HG03432 (cell line): ENCODE results near the gene MED4.

ENCODE experiments used
- ATAC-seq: cut with Tn5 transposase; IDR thresholded peaks from one replicate; pipeline ENCODE4 v1.9.1; 2021; ENCODE audit warnings: mild to moderate bottlenecking, moderate library complexity; ENCODE audit not compliant: unreplicated experiment

Gene MED4

DNA sequence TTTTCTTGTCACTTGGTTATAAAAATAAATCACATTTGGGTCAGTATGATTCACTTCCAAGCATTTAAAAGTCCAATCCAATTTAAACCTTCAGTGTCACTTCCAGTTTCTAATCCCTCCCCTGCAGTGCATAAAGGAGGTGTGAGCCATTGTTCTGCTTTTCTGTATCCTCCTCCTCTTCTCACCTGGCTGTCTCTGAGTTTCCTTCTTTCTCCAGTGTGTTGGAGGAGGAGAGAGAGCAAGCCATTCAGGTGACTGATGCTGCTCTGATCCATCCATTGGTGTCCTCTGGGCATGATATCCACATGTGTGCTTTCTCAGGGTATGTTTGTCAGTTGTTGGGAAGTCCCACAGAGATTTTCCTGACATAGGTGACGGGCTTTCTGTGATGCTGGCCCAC lies 56.1 kb downstream of the MED4 start:
- no peak for ATAC-seq

DNA sequence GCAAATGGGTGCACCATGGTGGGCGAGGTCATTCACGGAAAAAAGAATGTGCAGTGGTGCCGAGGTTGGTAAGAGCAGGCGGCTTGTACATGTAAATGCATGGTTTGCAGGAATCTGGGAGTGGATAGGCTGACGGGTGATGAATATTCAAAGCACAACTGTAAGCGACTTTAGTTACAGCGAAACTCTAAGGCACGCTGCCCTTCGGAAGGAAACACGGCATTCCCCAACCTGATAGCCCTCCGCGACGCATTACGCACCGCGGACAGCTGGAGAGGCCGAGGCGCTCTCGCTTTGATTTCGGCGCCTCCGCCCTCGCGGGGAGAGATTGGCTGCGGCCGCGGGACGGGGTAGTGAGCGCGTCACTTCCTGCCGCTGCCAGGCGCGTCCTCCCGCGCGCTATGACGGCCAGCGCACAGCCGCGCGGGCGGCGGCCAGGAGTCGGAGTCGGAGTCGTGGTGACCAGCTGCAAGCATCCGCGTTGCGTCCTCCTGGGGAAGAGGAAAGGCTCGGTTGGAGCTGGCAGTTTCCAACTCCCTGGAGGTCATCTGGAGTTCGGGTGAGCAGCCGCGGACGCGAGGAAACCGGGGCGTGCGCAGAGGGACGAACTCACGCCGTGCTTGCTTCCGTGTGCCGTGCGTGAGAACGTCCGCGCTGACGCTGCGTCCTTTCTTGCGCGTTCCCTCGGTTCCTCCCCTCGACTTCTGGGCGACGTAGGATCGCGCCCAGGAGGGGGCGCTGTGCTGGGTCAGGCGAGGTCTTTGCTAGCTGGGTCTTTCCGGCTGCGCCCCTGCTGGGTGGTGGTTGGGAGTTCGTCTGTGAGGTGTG lies 57.3 kb downstream of the MED4 start, which contains the start of gene NUDT15:
Gene NUDT15, plus strand, starts transcription at position 381 of the 828 bp plus-strand sequence. Its CDS starts 21 bp downstream, at position 402.
- peak; percentile 94 for ATAC-seq

DNA sequence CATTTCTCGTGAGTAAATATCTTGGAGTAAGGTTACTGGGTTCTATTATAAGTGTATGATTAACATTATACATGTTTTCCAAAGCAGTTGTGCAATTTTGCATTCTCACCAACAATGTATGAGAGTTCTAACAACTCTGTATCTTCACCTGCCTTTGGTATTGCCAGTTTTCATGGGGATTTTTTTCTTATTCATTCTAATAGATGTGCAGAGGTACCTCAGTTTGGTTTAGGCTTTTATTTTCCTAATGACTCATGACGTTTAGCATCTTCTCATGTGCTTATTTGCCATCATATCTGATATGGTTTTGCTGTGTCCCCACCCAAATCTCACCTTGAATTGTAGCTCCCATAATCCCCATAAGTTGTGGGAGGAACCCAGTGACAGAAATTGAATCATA lies 65.0 kb downstream of the MED4 start:
- no peak for ATAC-seq

DNA sequence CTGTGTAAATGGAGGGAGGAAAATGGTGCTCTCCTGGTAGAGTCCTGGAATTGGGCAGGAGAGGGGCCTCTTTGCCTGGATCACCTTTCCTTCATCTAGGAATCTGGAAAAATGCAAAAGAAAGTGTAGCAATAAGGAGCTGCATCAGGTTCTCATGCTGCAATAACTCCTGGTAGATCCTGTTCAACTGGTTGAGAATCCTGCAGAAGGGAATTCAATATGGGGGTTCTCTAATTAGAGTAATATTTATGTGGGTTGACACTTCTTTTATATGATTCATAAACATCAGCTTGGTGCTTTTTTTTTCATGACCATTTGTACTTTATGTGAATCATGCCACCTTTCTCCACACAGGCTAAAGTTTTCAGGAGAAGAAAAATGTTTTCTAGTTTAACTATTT lies 66.8 kb downstream of the MED4 start:
- no peak for ATAC-seq
